Measurements from ENCODE around the gene NTF4. TPM values are rescaled to one million over a fixed set of nuclear protein-coding genes. Genes with fewer than 3 reads are reported as not detected.

NTF4 gene
- total and polyA plus RNA-seq, 2 of the 13 experiments (the other 11 are each of a cell fraction or from before 2014, with no cell fraction given): not detected

- intact Hi-C loops (cut with micrococcal nuclease; ENCODE audit: unreplicated experiment): no loop called here
- in situ Hi-C loops (cut with HindIII; ENCODE audit: extremely low pct_ligation_motif_present, low pct_unique_long_range_greater_than_20kb): no loop called here
- 93% methylated on average over 6 of the region's 8 CpGs for WGBS (ENCODE audit: low lambda C conversion rate)
- TF ChIP-seq RBM22 (optimal IDR thresholded peaks at IDR 0.05; ENCODE audit: low read length) (peak; percentile 87), ZFX (CRISPR knock-in tag; IDR thresholded peaks at IDR 0.05; ENCODE audit: low read depth) (no peak), ARNT2 (CRISPR knock-in tag; IDR thresholded peaks at IDR 0.05; ENCODE audit: low read depth) (no peak), POLR2A (IDR thresholded peaks at IDR 0.05; ENCODE audit: insufficient read depth in 1 of 2, low read depth in 2 of 2, low read length in 2 of 2) (peak in 1 of 2 experiments; percentile 33; a peak in 1 of 4 replicates), MIXL1 (CRISPR knock-in tag; IDR thresholded peaks at IDR 0.05) (no peak), SMAD3 (CRISPR knock-in tag; IDR thresholded peaks at IDR 0.05) (no peak), RBM39 (IDR thresholded peaks at IDR 0.05; ENCODE audit: low read depth, low read length, poor library complexity, severe bottlenecking) (no peak), LCORL (IDR thresholded peaks at IDR 0.05) (no peak), LCORL (CRISPR knock-in tag; IDR thresholded peaks at IDR 0.05) (no peak), LRRFIP1 (CRISPR knock-in tag; conservative IDR thresholded peaks at IDR 0.05) (no peak), MEF2D (CRISPR knock-in tag; IDR thresholded peaks at IDR 0.05) (no peak), ZNF652 (CRISPR knock-in tag; IDR thresholded peaks at IDR 0.05; ENCODE audit: borderline replicate concordance, low read depth) (no peak), CHCHD3 (CRISPR knock-in tag; IDR thresholded peaks at IDR 0.05) (no peak), TARDBP (CRISPR knock-in tag; IDR thresholded peaks at IDR 0.05) (no peak), THAP9 (CRISPR knock-in tag; IDR thresholded peaks at IDR 0.05; ENCODE audit: borderline replicate concordance) (no peak)
- TF ChIP-seq, protein P1, sequence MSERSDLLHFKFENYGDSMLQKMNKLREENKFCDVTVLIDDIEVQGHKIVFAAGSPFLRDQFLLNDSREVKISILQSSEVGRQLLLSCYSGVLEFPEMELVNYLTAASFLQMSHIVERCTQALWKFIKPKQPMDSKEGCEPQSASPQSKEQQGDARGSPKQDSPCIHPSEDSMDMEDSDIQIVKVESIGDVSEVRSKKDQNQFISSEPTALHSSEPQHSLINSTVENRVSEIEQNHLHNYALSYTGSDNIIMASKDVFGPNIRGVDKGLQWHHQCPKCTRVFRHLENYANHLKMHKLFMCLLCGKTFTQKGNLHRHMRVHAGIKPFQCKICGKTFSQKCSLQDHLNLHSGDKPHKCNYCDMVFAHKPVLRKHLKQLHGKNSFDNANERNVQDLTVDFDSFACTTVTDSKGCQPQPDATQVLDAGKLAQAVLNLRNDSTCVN (CRISPR knock-in tag; IDR thresholded peaks at IDR 0.05; ENCODE audit: borderline replicate concordance): no peak
Observed at GRCh38 chr19:49109569-49110233, 45.1 kb upstream of the NTF4 start.

More at GRCh38 chr19:49109569-49110233, 45.1 kb upstream of the NTF4 start:
- FAIRE-seq (no peak), DNase-seq (ENCODE audit: low spot score) (no peak), ATAC-seq (no peak)
- no TSS peak for BruUV-seq (replicated peaks)
- H3K4me3 ChIP-seq (replicated peaks in 1 of 3; ENCODE audit: insufficient read depth in 1 of 3, low read depth in 2 of 3, low read length in 3 of 3): no peak overlapping the region
- peaks cover 17% of the 10 kb centered on the region for H4K20me1 ChIP-seq (ENCODE audit: insufficient read depth, low read length)
- H3K9ac ChIP-seq (ENCODE audit: insufficient read depth, low read depth, low read length): no peak overlapping the region
- no peaks in the 10 kb centered on the region for H3K9me3 ChIP-seq (ENCODE audit: low read length)
- no peak overlapping the region for H3K27ac ChIP-seq (ENCODE audit: extremely low read length, insufficient read depth, low read length)
- no peaks in the 10 kb centered on the region for H3K79me2 ChIP-seq (ENCODE audit: insufficient read depth, low read length)
- no peak overlapping the region for H3K4me2 ChIP-seq (ENCODE audit: low read depth, low read length)
- H3K36me3 ChIP-seq (replicated peaks in 1 of 2; ENCODE audit: control insufficient read depth in 1 of 2, insufficient read depth in 2 of 2, low read length in 2 of 2): peaks cover 9 to 44% of the 10 kb centered on the region in 2 experiments; a peak in 4 of 5 replicates
- H3K4me1 ChIP-seq (ENCODE audit: insufficient read depth, low read length): peaks cover 16% of the 10 kb centered on the region
- ChIA-PET POLR2A (no interaction called here), CTCF (ENCODE audit: low intra/inter-chr PET ratio, low total read pairs) (no interaction called here)
- H2AFZ ChIP-seq (ENCODE audit: low read length): no peak overlapping the region
- no peaks in the 10 kb centered on the region for H3K27me3 ChIP-seq (ENCODE audit: control insufficient read depth in 1 of 2, insufficient read depth in 2 of 2, low read length in 2 of 2)

Data from HepG2 (cell line).